ENCODE results near the gene TANC1. TPM values are rescaled to one million over a fixed set of nuclear protein-coding genes. Genes with fewer than 3 reads are reported as not detected.

Gene TANC1
- total RNA-seq, 1 experiment from 2014 or later = 2.5 TPM

DNA sequence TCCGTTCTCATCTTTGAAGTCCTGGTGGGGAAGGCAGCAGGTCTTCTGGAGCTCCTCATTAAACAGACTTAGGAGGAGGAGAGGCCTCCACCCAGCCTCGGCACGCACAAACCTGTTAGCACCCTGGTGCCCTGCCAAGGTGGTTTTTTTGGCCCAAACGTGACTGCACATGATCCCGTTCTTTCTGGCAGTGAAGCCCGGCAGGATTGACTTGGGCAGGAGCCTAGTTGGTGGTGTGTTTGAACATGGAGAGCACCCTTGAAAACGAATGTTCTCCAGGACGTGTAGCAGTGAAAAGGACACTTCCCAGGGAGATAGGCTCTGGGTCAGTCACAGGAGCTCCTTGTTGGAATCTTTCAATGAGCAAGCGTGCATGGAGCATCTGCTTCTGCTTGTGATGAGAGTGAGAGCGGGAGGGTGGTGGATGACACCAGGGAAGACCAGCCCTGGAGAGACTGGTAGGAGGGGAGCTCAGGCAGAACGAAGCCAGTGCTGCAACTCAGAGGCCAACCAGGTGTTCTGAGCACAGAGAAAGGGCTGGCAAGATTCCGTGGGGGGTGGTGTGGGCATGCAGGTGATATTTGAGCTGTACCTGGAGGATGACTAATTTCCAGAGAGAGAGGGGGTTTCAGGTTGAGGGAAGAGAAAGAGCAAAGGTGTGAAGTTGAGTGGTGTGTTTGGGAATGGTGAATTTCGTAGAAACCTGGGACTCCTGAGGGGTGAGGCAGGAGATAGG is 73.8 kb downstream of the TANC1 start:
- Histone ChIP-seq H3K56ac (ENCODE audit: insufficient read length, low read depth, low read length) (no peak overlapping the region), H3K4me2 (ENCODE audit: insufficient read depth, insufficient read length, low read length) (no peak overlapping the region), H4K5ac (ENCODE audit: insufficient read length, low read depth, low read length) (no peak overlapping the region), H2BK5ac (ENCODE audit: insufficient read length, low read length) (no peak overlapping the region), H2BK15ac (ENCODE audit: low read depth, low read length) (no peak overlapping the region), H3K27me3 (ENCODE audit: insufficient read depth, low read length) (no peaks in the 10 kb centered on the region), H4K8ac (replicated peaks; ENCODE audit: insufficient read length, low read depth, low read length) (no peak overlapping the region), H3K14ac (ENCODE audit: insufficient read depth, low read length) (no peak overlapping the region; the same call in 1 of the 2 replicates), H3K4me1 (ENCODE audit: insufficient read depth, low read length) (no peaks in the 10 kb centered on the region), H3K9me3 (ENCODE audit: control insufficient read depth, low read depth, low read length) (peaks cover 7% of the 10 kb centered on the region), H2AFZ (ENCODE audit: low read length) (no peak overlapping the region), H3K9ac (ENCODE audit: extremely low read depth, insufficient read length, low read length) (no peak overlapping the region), H4K20me1 (ENCODE audit: control insufficient read depth, insufficient read depth, insufficient read length) (no peaks in the 10 kb centered on the region), H3K79me1 (ENCODE audit: insufficient read depth, low read depth, low read length, poor library complexity, severe bottlenecking) (no peaks in the 10 kb centered on the region), H3K23me2 (ENCODE audit: insufficient read length, low read depth, low read length, poor library complexity, severe bottlenecking) (no peaks in the 10 kb centered on the region), H2BK20ac (ENCODE audit: low read depth, low read length, poor library complexity, severe bottlenecking) (no peak overlapping the region), H3K79me2 (ENCODE audit: insufficient read depth, low read length) (no peaks in the 10 kb centered on the region), H3T11ph (ENCODE audit: low read length) (no peak overlapping the region), H2BK12ac (ENCODE audit: insufficient read length, low read depth, low read length) (no peak overlapping the region), H2BK120ac (ENCODE audit: low read depth, low read length, poor library complexity, severe bottlenecking) (no peak overlapping the region), H3K4ac (ENCODE audit: low read depth, low read length) (no peak overlapping the region), H3K18ac (ENCODE audit: insufficient read length, low read depth, low read length) (no peak overlapping the region), H3K23ac (ENCODE audit: insufficient read length, low read depth, low read length) (no peak overlapping the region), H4K91ac (ENCODE audit: insufficient read length, low read depth, low read length) (no peak overlapping the region), H3K27ac (ENCODE audit: insufficient read length, low read depth, low read length) (no peak overlapping the region), H2AK5ac (ENCODE audit: insufficient read length, low read length) (no peak overlapping the region)
- TF ChIP-seq, protein P1, sequence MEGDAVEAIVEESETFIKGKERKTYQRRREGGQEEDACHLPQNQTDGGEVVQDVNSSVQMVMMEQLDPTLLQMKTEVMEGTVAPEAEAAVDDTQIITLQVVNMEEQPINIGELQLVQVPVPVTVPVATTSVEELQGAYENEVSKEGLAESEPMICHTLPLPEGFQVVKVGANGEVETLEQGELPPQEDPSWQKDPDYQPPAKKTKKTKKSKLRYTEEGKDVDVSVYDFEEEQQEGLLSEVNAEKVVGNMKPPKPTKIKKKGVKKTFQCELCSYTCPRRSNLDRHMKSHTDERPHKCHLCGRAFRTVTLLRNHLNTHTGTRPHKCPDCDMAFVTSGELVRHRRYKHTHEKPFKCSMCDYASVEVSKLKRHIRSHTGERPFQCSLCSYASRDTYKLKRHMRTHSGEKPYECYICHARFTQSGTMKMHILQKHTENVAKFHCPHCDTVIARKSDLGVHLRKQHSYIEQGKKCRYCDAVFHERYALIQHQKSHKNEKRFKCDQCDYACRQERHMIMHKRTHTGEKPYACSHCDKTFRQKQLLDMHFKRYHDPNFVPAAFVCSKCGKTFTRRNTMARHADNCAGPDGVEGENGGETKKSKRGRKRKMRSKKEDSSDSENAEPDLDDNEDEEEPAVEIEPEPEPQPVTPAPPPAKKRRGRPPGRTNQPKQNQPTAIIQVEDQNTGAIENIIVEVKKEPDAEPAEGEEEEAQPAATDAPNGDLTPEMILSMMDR (conservative IDR thresholded peaks at IDR 0.05) = no peak
- DNase-seq = no peak
- peaks cover 35 to 41% of the 10 kb centered on the region in 2 experiments for H3K9me3 Mint-ChIP-seq
- WGBS (ENCODE audit: extremely low coverage, insufficient read length, low lambda C conversion rate) = no CpG with 5 or more reads among the region's 13 CpGs
- peaks cover 13 to 37% (median 25%) of the 10 kb centered on the region in 3 experiments for H3K36me3 Mint-ChIP-seq (ENCODE audit: insufficient read depth in 1 of 3, low read depth in 3 of 3)
- H3K27me3 Mint-ChIP-seq (ENCODE audit: low read depth) = peaks cover 5% of the 10 kb centered on the region
- H3K4me1 Mint-ChIP-seq = peaks cover 9 to 15% of the 10 kb centered on the region in 2 experiments
- no peak overlapping the region for H3K4me3 Mint-ChIP-seq
- H3K27ac Mint-ChIP-seq = no peak overlapping the region
